Sciatic nerve (tissue), 2 donors: Measurements from ENCODE around the gene TMEM151A. TPM values are rescaled to one million over a fixed set of nuclear protein-coding genes. Genes with fewer than 3 reads are reported as not detected.
"Not testable (repeated sequence)": the region's sequence is repeated elsewhere in the genome, so short reads cannot be mapped to it uniquely, and the experiment has no call there.

Experiments
- ATAC-seq: fragments of 200-7000 bp; cut with Tn5 transposase; one replicate; pipeline ENCODE4 v1.9.1; 2020; ENCODE audit warnings: mild to moderate bottlenecking, moderate library complexity
- DNase-seq: peaks from one replicate; pipeline ENCODE4 v3.0.0-alpha.2; 2020; ENCODE audit warnings: low spot score
- intact Hi-C: fragments of 100-400 bp; cut with DNase I; formaldehyde crosslinking; loops from one replicate; pipeline ENCODE4 v1.14.2; 2022
- total RNA-seq: library from RNA; stranded (reverse); fragmentation: NEBNext Ultra II Directional; extraction: Animal tissue kit (Norgen Biotek cat#: 25700); gene quantifications from one replicate; pipeline ENCODE4 v1.2.1, GENCODE V29; 2021
- donor health status: DM: no; HTN: no; CAD: no.
- donor health status: DM: no; HTN: no; CAD: no.

The TMEM151A gene
- total RNA-seq, 1 donor from 2014 or later = 0.31 TPM

GRCh38 chr11:66293777-66294625, 2.3 kb downstream of the TMEM151A start:
- no peak for ATAC-seq
- intact Hi-C loops = no loop called here
- no peak for DNase-seq

- DNase-seq = no peak
- intact Hi-C loops = no loop called here
- ATAC-seq = no peak
Observed at GRCh38 chr11:66294626-66295620, 3.2 kb downstream of the TMEM151A start.

GRCh38 chr11:66297610-66298009, 5.9 kb downstream of the TMEM151A start:
- DNase-seq (no peak), ATAC-seq (no peak)
- intact Hi-C loops = no loop called here

- intact Hi-C loops = no loop called here
- no peak for ATAC-seq
Observed at GRCh38 chr11:66299186-66299585, 7.5 kb downstream of the TMEM151A start.

GRCh38 chr11:66302656-66303055, 11.0 kb downstream of the TMEM151A start:
- no peak for ATAC-seq
- DNase-seq = no peak
- intact Hi-C loops = no loop called here

More at GRCh38 chr11:66299186-66299585, 7.5 kb downstream of the TMEM151A start:
- DNase-seq = no peak

- DNase-seq = no peak
- intact Hi-C loops = no loop called here
Observed at GRCh38 chr11:66309475-66309874, 17.8 kb downstream of the TMEM151A start.

GRCh38 chr11:66310324-66310723, 18.6 kb downstream of the TMEM151A start:
- intact Hi-C loops = no loop called here
- DNase-seq (no peak), ATAC-seq (no peak)

More at GRCh38 chr11:66309475-66309874, 17.8 kb downstream of the TMEM151A start:
- no peak for ATAC-seq

GRCh38 chr11:66310803-66311440, 19.2 kb downstream of the TMEM151A start:
- intact Hi-C loops, DNase-seq, ATAC-seq: not testable (repeated sequence)

- ATAC-seq = no peak
- intact Hi-C loops = no loop called here
- DNase-seq = no peak
Observed at GRCh38 chr11:66311470-66311964, 19.8 kb downstream of the TMEM151A start.

- intact Hi-C loops = no loop called here
- DNase-seq (peak; percentile 95), ATAC-seq (peak; percentile 85)
Observed at GRCh38 chr11:66311965-66312548, 20.4 kb downstream of the TMEM151A start.

GRCh38 chr11:66312549-66313320, 21.0 kb downstream of the TMEM151A start:
- peak; percentile 90 for ATAC-seq
- DNase-seq = peak; percentile 100
- intact Hi-C loops = no loop called here

GRCh38 chr11:66313321-66314185, 21.9 kb downstream of the TMEM151A start:
- intact Hi-C loops = no loop called here
- ATAC-seq (no peak), DNase-seq (no peak)

- intact Hi-C loops = no loop called here
- ATAC-seq (no peak), DNase-seq (no peak)
Observed at GRCh38 chr11:66314186-66314501, 22.4 kb downstream of the TMEM151A start.

- intact Hi-C loops = no loop called here
- no peak for DNase-seq
- no peak for ATAC-seq
Observed at GRCh38 chr11:66314561-66315497, 23.1 kb downstream of the TMEM151A start.

GRCh38 chr11:66315498-66315885, 23.8 kb downstream of the TMEM151A start:
- DNase-seq (no peak), ATAC-seq (no peak)
- intact Hi-C loops = no loop called here
